Small intestine (tissue), 7 donors: Measurements from ENCODE around the gene RNF115. TPM values are rescaled to one million over a fixed set of nuclear protein-coding genes. Genes with fewer than 3 reads are reported as not detected.
"Not testable (repeated sequence)": the region's sequence is repeated elsewhere in the genome, so short reads cannot be mapped to it uniquely, and the experiment has no call there.

Source experiments
- DNase-seq, 2 donors: peaks; one replicate each; pipeline versions ENCODE4 v3.0.0 to v3.0.0-alpha.2; 2013
- FAIRE-seq: peaks from 2 replicates; lab custom pipeline; 2012; peaks lifted over from hg19 to GRCh38; lab: Jason Lieb, UNC
- H3K27ac ChIP-seq, 3 donors: one replicate each; pipeline ENCODE4 v1.5.1; 2013; ENCODE audit warnings: low read length in 2 of 3, mild to moderate bottlenecking in 2 of 3, control low read depth in 1 of 3, inconsistent platforms in 1 of 3, low read depth in 1 of 3, moderate library complexity in 1 of 3
- H3K27me3 ChIP-seq, 3 donors: one replicate each; pipeline ENCODE4 v1.6.1; 2013; ENCODE audit warnings: low read length in 3 of 3, inconsistent platforms in 1 of 3; ENCODE audit not compliant: control insufficient read depth in 3 of 3, insufficient read depth in 3 of 3
- H3K36me3 ChIP-seq, 3 donors: one replicate each; pipeline ENCODE4 v1.6.1; 2013; ENCODE audit warnings: low read length in 3 of 3, inconsistent platforms in 1 of 3, low read depth in 1 of 3, mild to moderate bottlenecking in 1 of 3, moderate library complexity in 1 of 3; ENCODE audit not compliant: control insufficient read depth in 3 of 3, insufficient read depth in 2 of 3
- H3K4me1 ChIP-seq, 3 donors: one replicate each; pipeline ENCODE4 v1.6.1; 2013; ENCODE audit warnings: low read length in 2 of 3, inconsistent platforms in 1 of 3, low read depth in 1 of 3, mild to moderate bottlenecking in 1 of 3, moderate library complexity in 1 of 3; ENCODE audit not compliant: control insufficient read depth in 3 of 3, insufficient read depth in 2 of 3
- H3K4me3 ChIP-seq, 3 donors: one replicate each; pipeline ENCODE4 v1.5.1; 2013; ENCODE audit warnings: low read length in 3 of 3, control low read depth in 1 of 3, inconsistent platforms in 1 of 3, low read depth in 1 of 3, mild to moderate bottlenecking in 1 of 3, moderate library complexity in 1 of 3
- H3K9me3 ChIP-seq, 2 donors: one replicate each; pipeline ENCODE4 v1.6.1; 2013; ENCODE audit warnings: low read depth in 1 of 2, low read length in 1 of 2; ENCODE audit not compliant: control insufficient read depth in 2 of 2, insufficient read depth in 1 of 2
- WGBS, 3 donors: extraction: QIAGEN DNeasy Blood & Tissue Kit; methylation state at CpG; one replicate each; pipeline ENCODE4 v1.1.7; 2013; 5-methylcytosine and 5-hydroxymethylcytosine counted together
- polyA plus RNA-seq, 4 donors: library from polyadenylated mRNA; stranded (reverse) in 3 of 4; unstranded in 1 of 4; fragments of 200-250 nt in 3 of 4; fragments of 120-200 nt in 1 of 4; gene quantifications; one replicate each; pipeline versions ENCODE4 v1.2.1 to v1.2.3, GENCODE V29; 2013
- donor health status: healthy with polysubstance abuse.
- donor health status: control.
- donor health status: control.
- donor health status: Bipolar disorder and iron deficiency.
- donor health status: healthy.

Gene RNF115
- polyA plus RNA-seq, 4 donors = 2.7 to 12.3 (median 4.0) TPM

- not testable (repeated sequence) for H3K4me1 ChIP-seq, DNase-seq, FAIRE-seq, H3K4me3 ChIP-seq, H3K36me3 ChIP-seq, H3K27me3 ChIP-seq, H3K27ac ChIP-seq, H3K9me3 ChIP-seq
- WGBS, 3 donors = 0 to 31% methylated on average over 3 to 4 of the region's 16 CpGs; no CpG with 5 or more reads in 1 of the 3 donors
Observed at GRCh38 chr1:145822779-145823331, 1.0 kb downstream of the RNF115 start.

GRCh38 chr1:145818095-145818494 lies 5.8 kb downstream of the RNF115 start:
- not testable (repeated sequence) for H3K4me1 ChIP-seq, H3K27me3 ChIP-seq, H3K4me3 ChIP-seq, H3K9me3 ChIP-seq, H3K36me3 ChIP-seq, FAIRE-seq, H3K27ac ChIP-seq, DNase-seq
- WGBS, 3 donors = 62 to 74% (median 69%) methylated on average over 2 to 4 of the region's 6 CpGs

GRCh38 chr1:145812977-145813810 lies 10.7 kb downstream of the RNF115 start:
- H3K4me3 ChIP-seq, H3K27me3 ChIP-seq, DNase-seq, FAIRE-seq, H3K36me3 ChIP-seq, H3K4me1 ChIP-seq, H3K27ac ChIP-seq, H3K9me3 ChIP-seq: not testable (repeated sequence)
- WGBS, 3 donors = 55 to 90% (median 80%) methylated on average over 5 of the region's 6 CpGs

- no peak for FAIRE-seq
- H3K36me3 ChIP-seq = peaks cover 0 to 3% (median 0%) of the 10 kb centered on the region in 3 donors
- no peaks in the 10 kb centered on the region for H3K27me3 ChIP-seq
- H3K27ac ChIP-seq = no peak overlapping the region
- H3K4me3 ChIP-seq = no peak overlapping the region
- 95 to 98% (median 95%) methylated on average over 7 of the region's 7 CpGs for WGBS, 3 donors
- no peaks in the 10 kb centered on the region for H3K9me3 ChIP-seq
- DNase-seq = no peak
- no peaks in the 10 kb centered on the region for H3K4me1 ChIP-seq
Observed at GRCh38 chr1:145806844-145807243, 17.1 kb downstream of the RNF115 start.

- 96 to 99% (median 98%) methylated on average over 4 of the region's 4 CpGs for WGBS, 3 donors
- H3K27me3 ChIP-seq = no peaks in the 10 kb centered on the region
- H3K4me1 ChIP-seq = no peaks in the 10 kb centered on the region
- peaks cover 0 to 3% (median 0%) of the 10 kb centered on the region in 3 donors for H3K36me3 ChIP-seq
- no peak for FAIRE-seq
- H3K9me3 ChIP-seq = no peaks in the 10 kb centered on the region
- DNase-seq = no peak
- H3K27ac ChIP-seq = no peak overlapping the region
- no peak overlapping the region for H3K4me3 ChIP-seq
Observed at GRCh38 chr1:145806408-145806807, 17.5 kb downstream of the RNF115 start.

DNA sequence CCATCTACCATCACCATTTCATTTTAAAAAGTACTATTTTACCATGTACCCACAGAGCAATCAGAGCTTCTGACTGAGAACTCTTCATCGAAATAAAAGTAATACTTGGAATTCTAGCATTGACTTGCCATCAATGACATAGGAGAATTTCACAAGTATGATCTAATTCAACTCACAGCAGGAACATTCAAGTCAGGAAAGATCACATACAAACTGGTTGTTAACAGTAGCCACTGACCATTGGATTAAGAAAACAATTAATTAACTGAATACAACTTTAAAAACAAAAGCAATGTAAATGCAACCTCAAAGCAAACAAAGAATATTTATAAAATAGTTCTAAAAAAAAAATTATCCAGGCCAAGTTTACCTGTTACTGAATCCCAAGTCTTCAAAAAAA lies 18.8 kb downstream of the RNF115 start:
- Histone ChIP-seq H3K27ac (no peak overlapping the region), H3K9me3 (no peaks in the 10 kb centered on the region), H3K27me3 (no peaks in the 10 kb centered on the region), H3K4me3 (no peak overlapping the region), H3K36me3 (peaks cover 0 to 3% (median 0%) of the 10 kb centered on the region in 3 donors), H3K4me1 (no peaks in the 10 kb centered on the region)
- FAIRE-seq (no peak), DNase-seq (no peak)
- 70 to 92% (median 82%) methylated on average over 1 of the region's 1 CpG for WGBS, 3 donors

DNA sequence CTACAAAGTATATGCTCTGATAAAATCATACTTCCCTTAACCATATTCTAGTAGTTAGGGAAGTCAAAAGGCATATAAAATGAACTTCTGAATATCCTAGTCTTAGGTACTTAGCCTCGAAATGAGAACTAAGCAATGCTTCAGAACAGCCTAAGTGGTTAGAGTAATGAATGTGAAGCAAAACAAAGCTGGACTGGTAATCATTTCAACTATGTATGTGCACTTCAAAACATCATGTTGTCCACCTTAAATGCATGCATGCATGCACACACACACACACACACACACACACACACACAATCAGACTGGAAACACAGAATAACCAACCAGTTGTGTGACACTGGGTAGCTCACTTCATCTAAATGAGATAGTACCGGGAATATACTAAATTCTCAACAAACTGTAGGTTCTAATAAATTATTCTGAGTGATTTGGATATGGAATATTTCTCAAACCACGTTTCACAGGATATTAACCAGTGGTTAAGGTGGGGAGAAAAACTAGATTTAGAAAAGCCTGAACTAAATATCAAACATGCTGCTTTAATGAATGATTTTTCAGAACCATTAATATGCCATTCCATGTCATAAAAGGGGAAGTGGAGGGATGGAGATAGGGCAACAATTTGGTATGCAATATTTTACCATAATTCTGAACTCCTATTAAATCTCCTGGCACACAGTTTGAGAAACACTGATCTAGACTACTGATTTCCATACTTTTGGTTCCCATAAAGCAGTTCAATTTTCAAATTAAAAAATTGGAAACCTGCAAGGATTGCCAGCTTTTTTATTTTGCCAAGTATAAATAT lies 19.5 kb downstream of the RNF115 start:
- FAIRE-seq (no peak), DNase-seq (no peak)
- Histone ChIP-seq H3K36me3 (peaks cover 0 to 3% (median 0%) of the 10 kb centered on the region in 3 donors), H3K27me3 (no peaks in the 10 kb centered on the region), H3K4me3 (no peak overlapping the region), H3K4me1 (no peaks in the 10 kb centered on the region), H3K9me3 (no peaks in the 10 kb centered on the region), H3K27ac (no peak overlapping the region)
- WGBS, 3 donors = 57 to 78% (median 64%) methylated on average over 3 of the region's 3 CpGs

GRCh38 chr1:145799806-145800205 lies 24.1 kb downstream of the RNF115 start:
- DNase-seq (no peak), FAIRE-seq (no peak)
- Histone ChIP-seq H3K9me3 (peaks cover 0 to 9% of the 10 kb centered on the region in 2 donors), H3K4me1 (no peaks in the 10 kb centered on the region), H3K36me3 (peaks cover 0 to 2% (median 0%) of the 10 kb centered on the region in 3 donors), H3K27ac (no peak overlapping the region), H3K4me3 (no peak overlapping the region), H3K27me3 (no peaks in the 10 kb centered on the region)
- 82 to 94% (median 93%) methylated on average over 2 of the region's 2 CpGs for WGBS, 3 donors
